ENCODE data around the gene CRTAP. TPM values are rescaled to one million over a fixed set of nuclear protein-coding genes. Genes with fewer than 3 reads are reported as not detected.

Gene CRTAP
- total and polyA plus RNA-seq, 2 of the 13 experiments (the other 11 are each of a cell fraction or from before 2014, with no cell fraction given): 54.2 to 119 TPM

GRCh38 chr3:33113772-33114621, at the start of gene CRTAP (continued):
- TF ChIP-seq ZNF441 (CRISPR knock-in tag; IDR thresholded peaks at IDR 0.05; ENCODE audit: borderline replicate concordance) (0 out of 2 replicates have a peak, but pooled peaks have one; percentile 27), RFX5 (IDR thresholded peaks at IDR 0.05; ENCODE audit: low read depth, low read length) (no peak), RFX3 (CRISPR knock-in tag; IDR thresholded peaks at IDR 0.05) (no peak), HNRNPL (IDR thresholded peaks at IDR 0.05; ENCODE audit: low read depth, low read length) (no peak), SP1 (IDR thresholded peaks at IDR 0.05) (no peak), SP1 (CRISPR knock-in tag; IDR thresholded peaks at IDR 0.05) (no peak), FOXO1 (CRISPR knock-in tag; IDR thresholded peaks at IDR 0.05) (no peak), SMC3 (IDR thresholded peaks at IDR 0.05; ENCODE audit: low read length) (no peak), HNF1A (IDR thresholded peaks at IDR 0.05; ENCODE audit: low read depth) (no peak), HNF1A (CRISPR knock-in tag; IDR thresholded peaks at IDR 0.05; ENCODE audit: borderline replicate concordance) (no peak; the same call in none of the 2 replicates), JUN (CRISPR knock-in tag; IDR thresholded peaks at IDR 0.05) (0 out of 2 replicates have a peak, but pooled peaks have one; percentile 58), RELA (CRISPR knock-in tag; IDR thresholded peaks at IDR 0.05) (no peak), IKZF1 (IDR thresholded peaks at IDR 0.05) (no peak), HDAC2 (CRISPR knock-in tag; IDR thresholded peaks at IDR 0.05) (no peak), MAFG (CRISPR knock-in tag; IDR thresholded peaks at IDR 0.05) (no peak), ZNF792 (CRISPR knock-in tag; IDR thresholded peaks at IDR 0.05) (no peak), NAIF1 (CRISPR knock-in tag; IDR thresholded peaks at IDR 0.05; ENCODE audit: borderline replicate concordance) (no peak), HOXA9 (CRISPR knock-in tag; IDR thresholded peaks at IDR 0.05; ENCODE audit: borderline replicate concordance) (no peak; the same call in 1 of the 2 replicates), CREB1 (IDR thresholded peaks at IDR 0.05) (no peak), CREB1 (CRISPR knock-in tag; IDR thresholded peaks at IDR 0.05) (no peak), NRL (CRISPR knock-in tag; IDR thresholded peaks at IDR 0.05; ENCODE audit: borderline replicate concordance) (no peak), IKZF5 (CRISPR knock-in tag; IDR thresholded peaks at IDR 0.05) (0 out of 2 replicates have a peak, but pooled peaks have one; percentile 26), TOPORS (CRISPR knock-in tag; IDR thresholded peaks at IDR 0.05) (0 out of 2 replicates have a peak, but pooled peaks have one; percentile 80), RBFOX2 (IDR thresholded peaks at IDR 0.05; ENCODE audit: low read depth, low read length) (peak; percentile 83), ZNF674 (CRISPR knock-in tag; IDR thresholded peaks at IDR 0.05; ENCODE audit: low read depth) (0 out of 2 replicates have a peak, but pooled peaks have one; percentile 29), KDM2A (CRISPR knock-in tag; IDR thresholded peaks at IDR 0.05; ENCODE audit: borderline replicate concordance, low read depth) (peak; percentile 57), ZNF557 (CRISPR knock-in tag; IDR thresholded peaks at IDR 0.05) (no peak), DRAP1 (CRISPR knock-in tag; IDR thresholded peaks at IDR 0.05) (0 out of 2 replicates have a peak, but pooled peaks have one; percentile 14)

Measured in HepG2 (cell line).